Measurements from ENCODE around the gene UBE2D2.
"Not testable (repeated sequence)": the region's sequence is repeated elsewhere in the genome, so short reads cannot be mapped to it uniquely, and the experiment has no call there.

DNA sequence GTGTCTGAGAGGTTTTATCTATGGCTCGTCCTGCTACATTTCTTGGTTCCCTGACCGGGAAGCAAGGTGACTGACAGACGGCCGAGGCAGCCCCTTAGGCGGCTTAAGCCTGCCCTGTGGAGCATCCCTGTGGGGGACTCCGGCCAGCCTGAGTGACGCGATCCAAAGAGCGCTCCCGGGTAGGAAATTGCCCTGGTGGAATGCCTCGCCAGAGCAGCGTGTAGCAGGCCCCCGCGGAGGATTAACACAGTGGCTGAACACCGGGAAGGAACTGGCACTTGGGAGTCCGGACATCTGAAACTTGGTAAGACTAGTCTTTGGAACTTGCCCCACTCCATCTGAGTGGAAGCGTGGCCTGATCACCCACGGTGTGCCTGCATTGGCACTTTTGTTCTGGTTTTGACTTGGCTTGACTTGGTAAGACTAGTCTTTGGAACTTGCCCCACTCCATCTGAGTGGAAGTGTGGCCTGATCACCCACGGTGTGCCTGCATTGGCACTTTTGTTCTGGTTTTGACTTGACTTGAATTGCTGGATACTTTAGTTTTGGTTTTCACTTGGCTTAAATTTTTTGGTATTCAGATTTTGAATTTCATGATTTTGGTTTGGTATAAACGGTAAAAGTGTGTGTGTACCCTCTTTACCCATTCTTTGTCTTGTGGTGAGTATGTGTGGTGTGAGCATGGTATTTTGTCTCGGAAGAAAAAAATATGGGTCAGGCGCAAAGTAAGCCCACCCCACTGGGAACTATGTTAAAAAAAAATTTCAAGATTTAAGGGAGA is 34.6 kb upstream of the UBE2D2 start:
- TF ChIP-seq FOXM1 (IDR thresholded peaks at IDR 0.05; ENCODE audit: borderline replicate concordance); NFRKB (IDR thresholded peaks at IDR 0.05); SUZ12 (IDR thresholded peaks at IDR 0.05); ARNT (IDR thresholded peaks at IDR 0.05); BHLHE40 (IDR thresholded peaks at IDR 0.05; ENCODE audit: borderline replicate concordance); FOXK2 (IDR thresholded peaks at IDR 0.05); SP1 (IDR thresholded peaks at IDR 0.05); TARDBP (IDR thresholded peaks at IDR 0.05); ZNF384 (IDR thresholded peaks at IDR 0.05); FOXA1 (IDR thresholded peaks at IDR 0.05); HDGF (IDR thresholded peaks at IDR 0.05; ENCODE audit: borderline replicate concordance): not testable (repeated sequence)
- TF ChIP-seq, protein P1, sequence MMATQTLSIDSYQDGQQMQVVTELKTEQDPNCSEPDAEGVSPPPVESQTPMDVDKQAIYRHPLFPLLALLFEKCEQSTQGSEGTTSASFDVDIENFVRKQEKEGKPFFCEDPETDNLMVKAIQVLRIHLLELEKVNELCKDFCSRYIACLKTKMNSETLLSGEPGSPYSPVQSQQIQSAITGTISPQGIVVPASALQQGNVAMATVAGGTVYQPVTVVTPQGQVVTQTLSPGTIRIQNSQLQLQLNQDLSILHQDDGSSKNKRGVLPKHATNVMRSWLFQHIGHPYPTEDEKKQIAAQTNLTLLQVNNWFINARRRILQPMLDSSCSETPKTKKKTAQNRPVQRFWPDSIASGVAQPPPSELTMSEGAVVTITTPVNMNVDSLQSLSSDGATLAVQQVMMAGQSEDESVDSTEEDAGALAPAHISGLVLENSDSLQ (IDR thresholded peaks at IDR 0.05): not testable (repeated sequence)

Data from HEK293T (cell line).